HUES6 (cell line): ENCODE data around the gene CAST.

Source experiments
- H3K27ac ChIP-seq: 2 replicates; pipeline ENCODE4 v1.7.0; 2013; ENCODE audit warnings: low read depth, mild to moderate bottlenecking, low read length, inconsistent platforms
- H3K27me3 ChIP-seq: 2 replicates; pipeline ENCODE4 v1.6.1; 2013; ENCODE audit warnings: low read length; ENCODE audit not compliant: control insufficient read depth, insufficient read depth
- H3K36me3 ChIP-seq: 2 replicates; pipeline ENCODE4 v1.6.1; 2013; ENCODE audit warnings: low read length; ENCODE audit not compliant: control insufficient read depth, insufficient read depth
- H3K4me1 ChIP-seq: 2 replicates; pipeline ENCODE4 v1.6.1; 2013; ENCODE audit warnings: low read length; ENCODE audit not compliant: control insufficient read depth, insufficient read depth
- H3K4me3 ChIP-seq: 2 replicates; pipeline ENCODE4 v1.5.1; 2013; ENCODE audit warnings: low read depth, low read length
- H3K9ac ChIP-seq: one replicate; pipeline ENCODE4 v1.6.1; 2013; ENCODE audit warnings: mild to moderate bottlenecking, low read length
- H3K9me3 ChIP-seq: 2 replicates; pipeline ENCODE4 v1.6.1; 2013; ENCODE audit warnings: low read depth, low read length; ENCODE audit not compliant: control insufficient read depth, insufficient read depth

The CAST gene

GRCh38 chr5:96675882-96676281 is 13.7 kb downstream of the CAST start:
- Histone ChIP-seq H3K36me3 (no peaks in the 10 kb centered on the region), H3K27ac (no peak overlapping the region), H3K4me1 (no peaks in the 10 kb centered on the region), H3K27me3 (no peaks in the 10 kb centered on the region), H3K9me3 (no peaks in the 10 kb centered on the region), H3K4me3 (no peak overlapping the region), H3K9ac (no peak overlapping the region)

- Histone ChIP-seq H3K36me3 (no peaks in the 10 kb centered on the region), H3K27me3 (no peaks in the 10 kb centered on the region), H3K4me1 (no peaks in the 10 kb centered on the region), H3K4me3 (no peak overlapping the region), H3K9me3 (no peaks in the 10 kb centered on the region), H3K27ac (no peak overlapping the region), H3K9ac (no peak overlapping the region)
Observed at GRCh38 chr5:96677496-96677895, 15.3 kb downstream of the CAST start.

- no peaks in the 10 kb centered on the region for H3K27me3 ChIP-seq
- no peaks in the 10 kb centered on the region for H3K4me1 ChIP-seq
- no peak overlapping the region for H3K27ac ChIP-seq
- H3K4me3 ChIP-seq: no peak overlapping the region
- H3K9ac ChIP-seq: no peak overlapping the region
- no peaks in the 10 kb centered on the region for H3K36me3 ChIP-seq
- no peaks in the 10 kb centered on the region for H3K9me3 ChIP-seq
Observed at GRCh38 chr5:96679293-96679692, 17.1 kb downstream of the CAST start.

GRCh38 chr5:96680759-96681470 is 18.7 kb downstream of the CAST start:
- Histone ChIP-seq H3K27ac (no peak overlapping the region), H3K9me3 (no peaks in the 10 kb centered on the region), H3K9ac (no peak overlapping the region), H3K27me3 (no peaks in the 10 kb centered on the region), H3K4me3 (no peak overlapping the region), H3K4me1 (no peaks in the 10 kb centered on the region), H3K36me3 (no peaks in the 10 kb centered on the region)

GRCh38 chr5:96683392-96683791 is 21.2 kb downstream of the CAST start:
- Histone ChIP-seq H3K4me3 (no peak overlapping the region), H3K9me3 (no peaks in the 10 kb centered on the region), H3K36me3 (no peaks in the 10 kb centered on the region), H3K9ac (no peak overlapping the region), H3K4me1 (no peaks in the 10 kb centered on the region), H3K27ac (no peak overlapping the region), H3K27me3 (no peaks in the 10 kb centered on the region)

- H3K36me3 ChIP-seq: no peaks in the 10 kb centered on the region
- no peak overlapping the region for H3K27ac ChIP-seq
- no peaks in the 10 kb centered on the region for H3K27me3 ChIP-seq
- H3K4me1 ChIP-seq: no peaks in the 10 kb centered on the region
- no peaks in the 10 kb centered on the region for H3K9me3 ChIP-seq
- H3K4me3 ChIP-seq: no peak overlapping the region
- no peak overlapping the region for H3K9ac ChIP-seq
Observed at GRCh38 chr5:96683810-96684209, 21.6 kb downstream of the CAST start.

GRCh38 chr5:96687080-96687479 is 24.9 kb downstream of the CAST start:
- Histone ChIP-seq H3K4me3 (no peak overlapping the region), H3K9ac (no peak overlapping the region), H3K36me3 (no peaks in the 10 kb centered on the region), H3K4me1 (no peaks in the 10 kb centered on the region), H3K27ac (no peak overlapping the region), H3K27me3 (no peaks in the 10 kb centered on the region), H3K9me3 (no peaks in the 10 kb centered on the region)

GRCh38 chr5:96687812-96688453 is 25.8 kb downstream of the CAST start:
- no peaks in the 10 kb centered on the region for H3K9me3 ChIP-seq
- H3K9ac ChIP-seq: no peak overlapping the region
- H3K4me3 ChIP-seq: no peak overlapping the region
- H3K27me3 ChIP-seq: no peaks in the 10 kb centered on the region
- no peaks in the 10 kb centered on the region for H3K36me3 ChIP-seq
- no peak overlapping the region for H3K27ac ChIP-seq
- no peaks in the 10 kb centered on the region for H3K4me1 ChIP-seq

- no peaks in the 10 kb centered on the region for H3K27me3 ChIP-seq
- H3K9me3 ChIP-seq: no peaks in the 10 kb centered on the region
- H3K4me3 ChIP-seq: no peak overlapping the region
- no peak overlapping the region for H3K27ac ChIP-seq
- H3K36me3 ChIP-seq: no peaks in the 10 kb centered on the region
- H3K9ac ChIP-seq: no peak overlapping the region
- no peaks in the 10 kb centered on the region for H3K4me1 ChIP-seq
Observed at GRCh38 chr5:96690861-96691260, 28.7 kb downstream of the CAST start.

GRCh38 chr5:96691503-96692303 is 29.5 kb downstream of the CAST start:
- Histone ChIP-seq H3K27me3 (no peaks in the 10 kb centered on the region), H3K4me3 (no peak overlapping the region), H3K36me3 (no peaks in the 10 kb centered on the region), H3K9me3 (no peaks in the 10 kb centered on the region), H3K4me1 (no peaks in the 10 kb centered on the region), H3K9ac (peak overlapping the region; percentile 19), H3K27ac (no peak overlapping the region)

- H3K27me3 ChIP-seq: no peaks in the 10 kb centered on the region
- no peaks in the 10 kb centered on the region for H3K4me1 ChIP-seq
- no peaks in the 10 kb centered on the region for H3K36me3 ChIP-seq
- H3K4me3 ChIP-seq: no peak overlapping the region
- no peaks in the 10 kb centered on the region for H3K9me3 ChIP-seq
- H3K27ac ChIP-seq: no peak overlapping the region
- no peak overlapping the region for H3K9ac ChIP-seq
Observed at GRCh38 chr5:96692441-96692840, 30.3 kb downstream of the CAST start.
